NCI-H1092 treated with DMSO at 0.1 percent for 48 hours (cell line): ENCODE measurements around the gene TOM1L1.

Source experiments
- DNase-seq: peaks from one replicate; lab custom pipeline; 2025; lab: John Stamatoyannopoulos, UW

TOM1L1 gene

GRCh38 chr17:54948380-54948779 lies 47.7 kb downstream of the TOM1L1 start:
- no peak for DNase-seq

GRCh38 chr17:54950116-54950515 lies 49.5 kb downstream of the TOM1L1 start:
- DNase-seq = no peak

GRCh38 chr17:54951286-54951685 lies 50.6 kb downstream of the TOM1L1 start:
- no peak for DNase-seq

- no peak for DNase-seq
These were observed 56.1 kb downstream of the TOM1L1 start for GRCh38 chr17:54956791-54957190.

GRCh38 chr17:54967621-54968261 lies 67.1 kb downstream of the TOM1L1 start:
- DNase-seq = peak; percentile 34

- peak; percentile 97 for DNase-seq
These were observed 67.8 kb downstream of the TOM1L1 start, which contains the start of the genes COX11 and STXBP4 for GRCh38 chr17:54968262-54968987. Gene COX11 (minus strand): TSS chr17:54968654. CDS start chr17:54968646, 8 bp downstream. Gene STXBP4 (plus strand): TSS chr17:54968765. CDS start chr17:54986220, 17,455 bp downstream.

- DNase-seq = peak; percentile 74
These were observed 68.3 kb downstream of the TOM1L1 start for GRCh38 chr17:54968988-54969332.

GRCh38 chr17:54969658-54970572 lies 69.3 kb downstream of the TOM1L1 start:
- DNase-seq = peak; percentile 12

- no peak for DNase-seq
These were observed 70.5 kb downstream of the TOM1L1 start for GRCh38 chr17:54971147-54971546.

GRCh38 chr17:54971901-54972300 lies 71.2 kb downstream of the TOM1L1 start:
- no peak for DNase-seq

GRCh38 chr17:54972406-54973138 lies 71.9 kb downstream of the TOM1L1 start:
- no peak for DNase-seq

GRCh38 chr17:54974759-54975158 lies 74.1 kb downstream of the TOM1L1 start:
- no peak for DNase-seq

GRCh38 chr17:54976316-54976715 lies 75.7 kb downstream of the TOM1L1 start:
- DNase-seq = no peak

GRCh38 chr17:54977744-54978143 lies 77.1 kb downstream of the TOM1L1 start:
- DNase-seq = no peak

GRCh38 chr17:54979657-54980056 lies 79.0 kb downstream of the TOM1L1 start:
- DNase-seq = no peak

- DNase-seq = no peak
These were observed 79.7 kb downstream of the TOM1L1 start for GRCh38 chr17:54980375-54980774.

- no peak for DNase-seq
These were observed 81.7 kb downstream of the TOM1L1 start for GRCh38 chr17:54982399-54982798.

- DNase-seq = no peak
These were observed 82.6 kb downstream of the TOM1L1 start for GRCh38 chr17:54983260-54983659.

- DNase-seq = no peak
These were observed 84.8 kb downstream of the TOM1L1 start for GRCh38 chr17:54985476-54985875.

- no peak for DNase-seq
These were observed 89.5 kb downstream of the TOM1L1 start for GRCh38 chr17:54990118-54990517.

GRCh38 chr17:54991567-54991966 lies 90.9 kb downstream of the TOM1L1 start:
- DNase-seq = no peak
